ENCODE measurements around the gene PTPN20.
"Not testable (repeated sequence)": the region's sequence is repeated elsewhere in the genome, so short reads cannot be mapped to it uniquely, and the experiment has no call there.

Gene PTPN20

GRCh38 chr10:46911144-46911876, at the start of gene PTPN20:
Gene PTPN20 (plus strand): TSS chr10:46911428. CDS start chr10:46932500, 21,072 bp downstream.
- peak; percentile 12 for DNase-seq

GRCh38 chr10:46869716-46870115, 41.5 kb upstream of the PTPN20 start:
- DNase-seq, result not testable (repeated sequence)

- not testable (repeated sequence) for DNase-seq
Observed at GRCh38 chr10:46871583-46871982, 39.6 kb upstream of the PTPN20 start.

GRCh38 chr10:46875304-46875703, 35.9 kb upstream of the PTPN20 start:
- DNase-seq, result not testable (repeated sequence)

- DNase-seq, result not testable (repeated sequence)
Observed at GRCh38 chr10:46876773-46877172, 34.5 kb upstream of the PTPN20 start.

GRCh38 chr10:46878761-46879160, 32.5 kb upstream of the PTPN20 start:
- not testable (repeated sequence) for DNase-seq

GRCh38 chr10:46890813-46891611, 20.2 kb upstream of the PTPN20 start:
- DNase-seq, result not testable (repeated sequence)

- DNase-seq, result not testable (repeated sequence)
Observed at GRCh38 chr10:46896762-46897692, 14.2 kb upstream of the PTPN20 start.

- DNase-seq, result not testable (repeated sequence)
Observed at GRCh38 chr10:46901247-46901646, 10.0 kb upstream of the PTPN20 start.

GRCh38 chr10:46903874-46904273, 7.4 kb upstream of the PTPN20 start:
- not testable (repeated sequence) for DNase-seq

GRCh38 chr10:46906359-46906758, 4.9 kb upstream of the PTPN20 start:
- DNase-seq, result not testable (repeated sequence)

GRCh38 chr10:46907185-46908117, 3.8 kb upstream of the PTPN20 start:
- DNase-seq, result not testable (repeated sequence)

- DNase-seq, result not testable (repeated sequence)
Observed at GRCh38 chr10:46922498-46922897, 11.3 kb downstream of the PTPN20 start.

GRCh38 chr10:46925156-46925555, 13.9 kb downstream of the PTPN20 start:
- DNase-seq, result not testable (repeated sequence)

GRCh38 chr10:46925853-46926252, 14.6 kb downstream of the PTPN20 start:
- not testable (repeated sequence) for DNase-seq

- not testable (repeated sequence) for DNase-seq
Observed at GRCh38 chr10:46928810-46929209, 17.6 kb downstream of the PTPN20 start.

- DNase-seq, result not testable (repeated sequence)
Observed at GRCh38 chr10:46932383-46932782, 21.2 kb downstream of the PTPN20 start.

GRCh38 chr10:46941091-46941490, 29.9 kb downstream of the PTPN20 start:
- DNase-seq, result not testable (repeated sequence)

GRCh38 chr10:46948687-46949518, 37.7 kb downstream of the PTPN20 start:
- DNase-seq, result not testable (repeated sequence)

- DNase-seq, result not testable (repeated sequence)
Observed at GRCh38 chr10:46952540-46952939, 41.3 kb downstream of the PTPN20 start.
